Fibroblast of skin of left biceps (primary cell): Measurements from ENCODE around the gene GRB7.
A peak's percentile ranks its signal among the peaks of the same experiment; 100 is the strongest.
"Not testable (repeated sequence)": the region's sequence is repeated elsewhere in the genome, so short reads cannot be mapped to it uniquely, and the experiment has no call there.

Experiments
- DNase-seq, 2 experiments: peaks; one replicate each; pipeline ENCODE4 v3.0.0-alpha.2; 2013; ENCODE audit warnings: low read depth in 2 of 2

GRB7 gene

DNA sequence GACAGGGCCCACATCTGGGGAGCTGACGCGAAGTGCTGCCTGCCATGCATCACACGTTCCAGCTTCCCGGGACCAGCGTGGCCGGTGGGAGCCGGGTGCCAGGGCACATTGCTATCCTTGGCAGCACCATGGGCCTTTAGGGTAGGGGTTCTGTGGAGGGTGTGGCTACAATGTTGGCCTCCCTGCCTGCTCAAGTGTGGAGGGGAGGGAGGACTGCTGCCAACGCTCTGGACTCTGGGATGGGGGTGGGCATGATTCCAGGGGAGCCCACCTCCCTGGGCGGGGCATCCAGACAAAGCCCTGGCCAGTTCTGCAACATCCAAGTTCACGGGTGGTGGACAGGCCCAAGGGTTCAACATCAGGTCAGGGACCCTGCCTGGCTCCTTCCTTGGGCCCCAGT lies 13.9 kb downstream of the GRB7 start:
- DNase-seq, result no peak

DNA sequence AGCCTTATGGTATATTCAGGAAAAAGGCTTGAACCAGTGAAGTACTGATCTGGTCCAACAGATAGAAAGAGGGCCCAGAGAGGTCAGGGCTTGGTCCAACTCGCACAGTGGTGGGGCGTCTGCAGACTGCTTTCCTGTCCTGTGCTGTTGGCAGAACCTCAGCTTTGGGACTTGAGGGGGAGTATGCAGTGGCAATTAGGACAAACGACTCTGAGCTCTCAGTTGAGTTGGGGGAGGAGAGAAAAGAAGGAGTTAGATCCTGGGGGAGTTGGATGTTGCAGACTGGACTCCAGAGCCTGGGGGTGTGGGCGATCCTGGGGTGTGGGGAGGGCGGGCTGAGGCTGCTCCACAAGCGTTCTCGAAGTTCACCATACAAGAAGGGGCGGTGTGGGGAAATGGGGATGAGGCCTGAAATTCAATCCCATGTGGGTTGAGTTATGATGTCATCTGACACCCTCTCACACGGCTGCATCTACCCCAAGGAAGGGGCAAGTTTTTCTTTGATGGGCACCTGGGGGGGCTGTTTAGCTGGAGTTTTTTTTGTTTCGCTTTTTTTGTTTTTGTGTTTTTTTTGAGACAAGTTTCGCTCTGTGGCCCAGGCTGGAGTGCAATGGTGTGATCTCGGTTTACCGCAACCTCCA lies 14.6 kb downstream of the GRB7 start:
- no peak for DNase-seq

DNA sequence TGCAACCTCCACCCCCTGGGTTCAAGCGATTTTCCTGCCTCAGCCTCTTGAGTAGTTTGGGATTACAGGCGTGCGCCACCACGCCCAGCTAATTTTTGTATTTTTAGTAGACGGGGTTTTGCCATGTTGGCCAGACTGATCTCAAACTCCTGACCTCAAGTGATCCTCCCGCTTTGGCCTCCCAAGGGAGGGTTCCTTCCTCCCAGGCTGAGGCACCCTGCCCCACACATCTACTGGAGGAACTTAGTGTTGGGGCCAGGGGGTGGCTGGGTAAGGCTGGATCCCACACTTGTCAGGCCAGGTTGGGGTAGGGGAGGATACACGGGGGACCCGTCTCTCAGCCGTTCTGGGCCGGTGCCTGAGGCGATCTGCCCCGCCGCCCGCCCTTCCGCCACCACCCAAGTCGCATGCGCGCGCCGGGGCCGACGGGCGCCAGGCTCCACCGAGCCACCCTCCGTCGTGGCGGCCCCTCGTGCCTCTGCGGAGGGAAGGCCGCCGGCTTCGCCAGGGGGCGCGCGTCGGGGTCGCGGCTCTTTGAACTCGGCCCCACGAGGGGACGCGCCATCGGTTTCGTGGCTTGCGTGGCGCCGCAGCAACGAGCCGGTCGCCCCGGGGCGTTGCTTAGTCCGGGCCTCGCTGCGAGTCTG lies 15.9 kb downstream of the GRB7 start:
- DNase-seq, result no peak

GRCh38 chr17:39754161-39754957 lies 16.6 kb downstream of the GRB7 start:
- peak; percentile 45 to 53 for DNase-seq

- DNase-seq, result no peak
Observed at GRCh38 chr17:39754958-39755553, 17.3 kb downstream of the GRB7 start.

DNA sequence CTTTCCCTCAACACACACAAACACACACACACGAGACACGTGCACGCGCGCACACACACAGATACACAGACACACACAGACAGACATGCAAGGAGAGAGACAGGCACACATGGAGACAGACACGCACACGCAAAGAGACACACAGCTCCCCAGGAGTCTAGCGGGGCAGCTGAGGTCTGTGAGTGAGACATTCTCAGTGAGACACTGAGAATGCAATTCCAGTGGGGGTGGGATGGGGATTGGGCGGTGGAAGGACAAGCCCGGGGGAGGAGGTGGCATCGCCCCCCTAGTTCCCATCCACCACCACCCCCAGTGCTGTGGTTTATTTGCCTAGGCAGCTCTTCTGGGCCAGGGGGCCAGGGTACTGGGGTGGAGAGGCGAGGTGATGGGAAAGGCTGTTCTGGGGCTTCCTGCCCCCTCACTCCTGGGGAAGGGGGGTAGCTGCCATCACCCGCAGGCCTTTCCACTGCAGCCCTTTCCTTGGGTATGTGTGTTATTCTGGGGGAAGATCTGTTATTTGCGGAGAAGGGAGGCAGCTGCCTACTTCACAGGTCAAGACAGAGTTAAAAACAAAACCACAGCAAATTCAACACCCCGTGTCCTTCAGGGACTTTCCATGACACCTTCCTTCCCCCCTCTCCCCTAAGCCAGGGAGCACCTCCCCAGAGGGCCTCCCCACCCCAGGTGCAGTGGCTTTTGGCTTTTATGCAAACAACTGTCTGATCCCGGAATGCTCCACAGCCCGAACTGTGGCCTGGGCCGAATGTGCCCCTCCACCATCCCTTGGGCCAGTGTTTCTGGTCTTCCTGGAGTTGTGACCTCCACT lies 18.0 kb downstream of the GRB7 start:
- no peak for DNase-seq

GRCh38 chr17:39756380-39757079 lies 18.8 kb downstream of the GRB7 start:
- DNase-seq, result no peak

DNA sequence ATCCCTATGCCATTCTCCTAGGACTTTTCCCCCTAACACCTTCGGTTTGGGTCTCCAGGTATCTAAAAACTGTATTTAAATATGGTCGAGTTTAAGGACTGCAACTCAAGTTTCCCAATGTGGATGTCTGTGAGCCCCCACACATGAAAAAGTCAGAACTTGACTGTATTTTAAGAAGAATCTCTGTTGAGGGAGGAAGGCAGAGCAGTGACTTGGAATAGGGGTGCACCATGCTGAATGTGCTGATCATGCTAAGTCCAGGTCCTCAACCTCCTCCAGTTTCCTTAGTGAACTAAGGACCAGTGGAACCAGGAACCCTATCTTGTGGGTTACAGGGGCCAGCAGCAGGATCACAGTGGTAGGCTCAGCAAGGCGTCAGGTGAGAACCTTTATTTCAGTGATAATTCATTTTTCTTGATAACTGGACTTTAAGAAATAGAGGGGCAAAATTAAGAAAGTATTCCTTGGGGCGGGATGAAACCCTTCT lies 19.5 kb downstream of the GRB7 start:
- DNase-seq, result no peak

- DNase-seq, result no peak
Observed at GRCh38 chr17:39757931-39758873, 20.5 kb downstream of the GRB7 start.

DNA sequence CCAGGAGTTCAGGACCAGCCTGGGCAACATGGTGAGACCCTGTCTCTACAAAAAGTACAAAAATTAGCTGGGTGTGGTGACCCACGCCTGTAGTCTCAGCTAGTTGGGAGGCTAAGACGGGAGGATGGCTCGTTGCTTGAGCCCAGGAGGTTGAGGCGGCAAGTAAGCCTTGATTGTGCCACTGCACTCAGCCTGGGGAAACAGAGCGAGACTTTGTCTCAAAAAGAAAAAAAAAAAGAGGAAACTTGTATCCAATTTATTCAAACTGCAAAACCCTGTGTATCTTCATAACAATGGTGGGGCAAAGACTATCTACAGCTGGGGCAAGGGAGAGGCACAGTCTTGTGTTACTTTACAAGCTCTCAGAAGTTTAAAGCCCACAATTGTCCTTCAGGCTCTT lies 21.5 kb downstream of the GRB7 start:
- DNase-seq, result no peak

DNA sequence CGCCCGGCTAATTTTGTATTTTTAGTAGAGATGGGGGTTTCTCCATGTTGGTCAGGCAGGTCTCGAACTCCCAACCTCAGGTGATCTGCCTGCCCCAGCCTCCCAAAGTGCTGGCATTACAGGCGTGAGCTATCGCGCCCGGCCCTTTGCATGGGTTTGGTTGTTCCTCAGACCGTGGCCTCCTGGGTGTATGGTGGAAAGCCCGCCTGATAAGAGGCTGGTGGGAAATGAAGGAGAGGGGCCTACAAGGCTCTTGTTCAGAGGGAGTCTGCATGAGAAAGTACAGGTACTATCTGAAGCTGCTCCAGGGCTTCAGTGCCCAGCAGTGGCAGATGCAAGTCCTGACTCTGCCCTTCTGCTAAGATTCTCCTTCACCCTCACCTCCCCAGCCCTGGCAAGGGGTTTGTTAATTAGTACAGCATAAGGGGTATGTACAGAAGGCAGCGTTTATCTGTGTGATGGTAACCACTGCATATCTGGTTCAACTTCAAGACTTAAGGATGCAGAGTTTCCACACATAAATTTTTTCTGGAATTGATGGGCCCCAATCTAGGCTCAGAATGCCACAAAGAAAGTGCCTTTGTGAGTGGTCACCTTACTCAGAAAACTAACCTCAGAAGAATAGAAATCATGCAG lies 24.2 kb downstream of the GRB7 start:
- DNase-seq, result no peak

GRCh38 chr17:39763051-39763820 lies 25.5 kb downstream of the GRB7 start:
- DNase-seq, result peak; percentile 73 to 75

GRCh38 chr17:39764171-39764570 lies 26.4 kb downstream of the GRB7 start:
- not testable (repeated sequence) for DNase-seq

- DNase-seq, result no peak
Observed at GRCh38 chr17:39765175-39765574, 27.4 kb downstream of the GRB7 start.

DNA sequence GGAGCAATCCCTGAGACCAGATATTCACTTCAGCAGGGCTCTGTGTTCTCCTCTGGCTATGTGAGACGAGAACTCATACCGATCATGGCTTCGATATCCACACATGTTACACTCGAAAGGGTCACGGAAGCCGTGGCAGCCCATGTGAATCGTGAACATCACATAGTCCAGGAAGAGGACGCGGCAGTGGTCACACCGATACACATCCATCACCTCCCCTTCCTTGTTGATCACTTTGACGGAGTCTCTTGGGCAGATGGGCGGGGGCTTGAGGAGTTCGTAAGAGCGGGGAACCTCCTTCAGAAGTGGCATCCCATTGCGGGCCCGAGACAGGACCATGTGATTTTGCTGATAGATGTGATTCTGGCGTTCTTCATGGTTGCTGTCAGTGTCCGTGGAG lies 28.0 kb downstream of the GRB7 start:
- DNase-seq, result no peak

DNA sequence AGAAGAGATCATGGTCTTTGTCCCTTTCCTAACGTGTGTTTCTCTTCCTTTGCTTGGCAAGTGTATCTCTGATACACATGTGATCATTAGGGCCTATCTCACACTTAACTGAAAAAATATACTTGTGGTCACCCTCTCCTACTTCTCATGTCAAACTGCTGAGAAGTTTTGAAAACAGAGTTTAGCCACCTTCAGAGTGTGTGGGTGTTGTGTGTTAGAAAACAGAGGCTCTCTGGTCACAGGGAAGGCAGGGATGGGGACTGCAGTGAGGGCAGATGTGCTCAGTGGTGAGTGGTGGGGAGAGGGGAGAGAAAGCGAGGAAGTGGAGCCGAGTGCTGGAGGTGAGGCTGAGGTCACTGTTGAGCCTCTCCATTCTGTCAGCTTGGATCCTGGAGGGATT lies 29.4 kb downstream of the GRB7 start:
- no peak for DNase-seq

DNA sequence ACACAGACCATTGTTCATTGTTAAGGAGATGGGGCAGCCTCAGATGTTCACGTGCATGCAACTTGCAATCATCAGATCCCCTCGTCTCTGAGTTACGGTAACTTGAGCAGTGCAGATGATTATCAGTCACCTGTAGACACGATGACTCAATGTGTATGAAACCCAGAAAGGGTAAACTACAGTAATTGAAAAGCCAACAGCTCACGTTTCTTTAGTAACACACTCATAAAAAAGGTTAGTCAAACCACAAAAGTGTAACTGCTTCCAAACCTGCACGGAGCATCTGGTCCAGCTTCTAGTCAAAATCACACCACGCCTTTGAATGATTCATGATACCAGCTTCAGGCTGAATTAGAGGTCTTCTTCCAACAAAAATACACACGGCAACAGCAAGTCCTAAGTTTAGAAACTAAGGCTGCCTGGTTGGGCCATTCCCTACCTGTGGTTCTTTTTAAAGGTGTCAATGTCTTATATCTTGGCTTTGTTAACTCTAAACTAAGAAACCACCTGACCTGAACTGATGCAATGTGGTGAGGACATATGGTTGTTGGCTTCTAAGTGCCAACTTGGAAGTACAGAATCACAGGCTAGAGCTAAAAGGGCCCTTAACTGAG lies 32.3 kb downstream of the GRB7 start:
- no peak for DNase-seq

GRCh38 chr17:39772415-39772814 lies 34.7 kb downstream of the GRB7 start:
- no peak for DNase-seq
